ENCODE results near the gene ADCY9. TPM values are rescaled to one million over a fixed set of nuclear protein-coding genes. Genes with fewer than 3 reads are reported as not detected.

The ADCY9 gene
- total RNA-seq, 1 experiment from 2014 or later = 4.7 TPM

- no peak overlapping the region for H3K23ac ChIP-seq (ENCODE audit: insufficient read length, low read depth, low read length)
- H3K14ac ChIP-seq (ENCODE audit: insufficient read depth, low read length) = no peak overlapping the region
- H3K4ac ChIP-seq (ENCODE audit: low read depth, low read length) = no peak overlapping the region
- H4K5ac ChIP-seq (ENCODE audit: insufficient read length, low read depth, low read length) = no peak overlapping the region
- no peak overlapping the region for H4K91ac ChIP-seq (ENCODE audit: insufficient read length, low read depth, low read length)
- no peak overlapping the region for H3K27ac ChIP-seq (ENCODE audit: insufficient read length, low read depth, low read length)
- no peak overlapping the region for H4K8ac ChIP-seq (replicated peaks; ENCODE audit: insufficient read length, low read depth, low read length)
- peaks cover 6 to 17% of the 10 kb centered on the region in 2 experiments for H3K9me3 Mint-ChIP-seq
- no peak overlapping the region for H3K4me3 Mint-ChIP-seq
- H3K9me3 ChIP-seq (ENCODE audit: control insufficient read depth, low read depth, low read length) = no peaks in the 10 kb centered on the region
- H3K27ac Mint-ChIP-seq = no peak overlapping the region
- TF ChIP-seq CTCF (conservative IDR thresholded peaks at IDR 0.05) = no peak
- H3T11ph ChIP-seq (ENCODE audit: low read length) = no peak overlapping the region
- no peaks in the 10 kb centered on the region for H3K79me2 ChIP-seq (ENCODE audit: insufficient read depth, low read length)
- no peak overlapping the region for H3K4me2 ChIP-seq (ENCODE audit: insufficient read depth, insufficient read length, low read length)
- H3K36me3 Mint-ChIP-seq (ENCODE audit: insufficient read depth in 1 of 3, low read depth in 3 of 3) = peaks cover 0 to 18% (median 4%) of the 10 kb centered on the region in 3 experiments; a peak in 3 of 7 replicates
- H3K56ac ChIP-seq (ENCODE audit: insufficient read length, low read depth, low read length) = no peak overlapping the region
- H2AFZ ChIP-seq (ENCODE audit: low read length) = no peak overlapping the region
- DNase-seq = no peak
- H2BK5ac ChIP-seq (ENCODE audit: insufficient read length, low read length) = no peak overlapping the region
- H3K4me1 Mint-ChIP-seq = peaks cover 7 to 9% of the 10 kb centered on the region in 2 experiments; a peak in 3 of 4 replicates
- peaks cover 2% of the 10 kb centered on the region for H3K27me3 Mint-ChIP-seq (ENCODE audit: low read depth)
- H3K18ac ChIP-seq (ENCODE audit: insufficient read length, low read depth, low read length) = no peak overlapping the region
- H2AK5ac ChIP-seq (ENCODE audit: insufficient read length, low read length) = no peak overlapping the region
- no peaks in the 10 kb centered on the region for H3K23me2 ChIP-seq (ENCODE audit: insufficient read length, low read depth, low read length, poor library complexity, severe bottlenecking)
- H3K9ac ChIP-seq (ENCODE audit: extremely low read depth, insufficient read length, low read length) = no peak overlapping the region
- no peak overlapping the region for H2BK120ac ChIP-seq (ENCODE audit: low read depth, low read length, poor library complexity, severe bottlenecking)
- no peaks in the 10 kb centered on the region for H3K4me1 ChIP-seq (ENCODE audit: insufficient read depth, low read length)
- H3K79me1 ChIP-seq (ENCODE audit: insufficient read depth, low read depth, low read length, poor library complexity, severe bottlenecking) = no peaks in the 10 kb centered on the region
- H2BK15ac ChIP-seq (ENCODE audit: low read depth, low read length) = no peak overlapping the region
- no peaks in the 10 kb centered on the region for H3K27me3 ChIP-seq (ENCODE audit: insufficient read depth, low read length)
- H4K20me1 ChIP-seq (ENCODE audit: control insufficient read depth, insufficient read depth, insufficient read length) = no peaks in the 10 kb centered on the region
- no peak overlapping the region for H2BK12ac ChIP-seq (ENCODE audit: insufficient read length, low read depth, low read length)
- no peak overlapping the region for H2BK20ac ChIP-seq (ENCODE audit: low read depth, low read length, poor library complexity, severe bottlenecking)
Observed at GRCh38 chr16:4062212-4062802, 53.9 kb downstream of the ADCY9 start.

Measured in H9 (cell line).